Peyer's patch (tissue), 4 donors: ENCODE results near the gene CREB3L2. TPM values are rescaled to one million over a fixed set of nuclear protein-coding genes. Genes with fewer than 3 reads are reported as not detected.

Source experiments
- DNase-seq, 3 donors: peaks; one replicate each; pipeline ENCODE4 v3.0.0-alpha.2; 2017 to 2019
- H3K27ac ChIP-seq, 4 donors: fragments of 200-600 bp; sonication (generic); one replicate each; pipeline ENCODE4 v1.5.1; 2016 to 2019
- H3K27me3 ChIP-seq, 2 donors: fragments of 200-600 bp; sonication (generic); one replicate each; pipeline ENCODE4 v1.5.1; 2019
- H3K36me3 ChIP-seq, 3 donors: fragments of 200-600 bp; sonication (generic); one replicate each; pipeline ENCODE4 v1.5.1; 2016 to 2019
- H3K4me1 ChIP-seq, 4 donors: fragments of 200-600 bp; sonication (generic); one replicate each; pipeline ENCODE4 v1.5.1; 2016 to 2019
- H3K4me3 ChIP-seq, 4 donors: fragments of 200-600 bp; sonication (generic); 1 replicate in 3 of 4; 2 replicates in 1 of 4; pipeline ENCODE4 v1.5.1; 2016 to 2019; ENCODE audit warnings: mild to moderate bottlenecking in 1 of 4
- H3K9me3 ChIP-seq, 4 donors: fragments of 200-600 bp; sonication (generic); one replicate each; pipeline ENCODE4 v1.5.1; 2016 to 2019; ENCODE audit warnings: mild to moderate bottlenecking in 1 of 4
- CTCF ChIP-seq, 6 experiments: fragments of 450-650 bp in 4 of 6; fragments of 200-600 bp in 2 of 6; sonication (generic) in 1 of 6; IDR thresholded peaks; one replicate each; pipeline ENCODE4 v1.5.1; 2017 to 2019; ENCODE audit warnings: antibody characterized with exemption in 6 of 6, mild to moderate bottlenecking in 3 of 6, moderate library complexity in 1 of 6
- POLR2A ChIP-seq, 2 donors: fragments of 450-650 bp; IDR thresholded peaks; one replicate each; pipeline ENCODE4 v1.5.1; 2017; ENCODE audit warnings: antibody characterized with exemption in 2 of 2, mild to moderate bottlenecking in 2 of 2, moderate library complexity in 2 of 2
- total RNA-seq, 4 donors: library from RNA; depleted of rRNA; stranded (reverse); fragments of >200 nt; gene quantifications; one replicate each; pipeline ENCODE4 v1.1.0, GENCODE V29; 2016

The CREB3L2 gene
- total RNA-seq, 4 donors from 2014 or later: 20.6 to 42.7 (median 33.6) TPM

- no peaks in the 10 kb centered on the region for H3K9me3 ChIP-seq
- DNase-seq: peak in 1 of 3 donors; percentile 61
- peaks cover 0 to 10% (median under 1%) of the 10 kb centered on the region in 4 donors for H3K4me1 ChIP-seq
- H3K4me3 ChIP-seq: no peak overlapping the region
- no peaks in the 10 kb centered on the region for H3K27me3 ChIP-seq
- TF ChIP-seq CTCF (IDR thresholded peaks at IDR 0.05): no peak
- TF ChIP-seq POLR2A (IDR thresholded peaks at IDR 0.05): no peak
- peak overlapping the region in 3 of 4 donors; percentile 59 to 73 (median 62) for H3K27ac ChIP-seq
- no peaks in the 10 kb centered on the region for H3K36me3 ChIP-seq
Measured at GRCh38 chr7:137978464-137979237, 23.2 kb downstream of the CREB3L2 start.

GRCh38 chr7:137977173-137977572 is 24.7 kb downstream of the CREB3L2 start:
- Histone ChIP-seq H3K36me3 (no peaks in the 10 kb centered on the region), H3K27me3 (no peaks in the 10 kb centered on the region), H3K4me1 (peaks cover 0 to 8% (median 0%) of the 10 kb centered on the region in 4 donors), H3K9me3 (no peaks in the 10 kb centered on the region), H3K4me3 (no peak overlapping the region), H3K27ac (peak overlapping the region in 2 of 4 donors; percentile 62 to 73)
- no peak for DNase-seq
- TF ChIP-seq CTCF (IDR thresholded peaks at IDR 0.05) (no peak), POLR2A (IDR thresholded peaks at IDR 0.05) (no peak)

GRCh38 chr7:137976696-137977095 is 25.2 kb downstream of the CREB3L2 start:
- H3K4me1 ChIP-seq: peaks cover 0 to 5% (median 0%) of the 10 kb centered on the region in 4 donors
- TF ChIP-seq CTCF (IDR thresholded peaks at IDR 0.05) (no peak), POLR2A (IDR thresholded peaks at IDR 0.05) (no peak)
- peak overlapping the region in 2 of 4 donors; percentile 43 to 73 for H3K27ac ChIP-seq
- H3K36me3 ChIP-seq: no peaks in the 10 kb centered on the region
- no peak for DNase-seq
- H3K4me3 ChIP-seq: no peak overlapping the region
- no peaks in the 10 kb centered on the region for H3K27me3 ChIP-seq
- no peaks in the 10 kb centered on the region for H3K9me3 ChIP-seq

GRCh38 chr7:137976232-137976631 is 25.7 kb downstream of the CREB3L2 start:
- TF ChIP-seq CTCF (IDR thresholded peaks at IDR 0.05) (no peak), POLR2A (IDR thresholded peaks at IDR 0.05) (no peak)
- no peaks in the 10 kb centered on the region for H3K27me3 ChIP-seq
- no peak for DNase-seq
- H3K27ac ChIP-seq: peak overlapping the region in 3 of 4 donors; percentile 47 to 73 (median 48)
- H3K4me3 ChIP-seq: no peak overlapping the region
- no peaks in the 10 kb centered on the region for H3K9me3 ChIP-seq
- H3K4me1 ChIP-seq: peaks cover 0 to 5% (median 0%) of the 10 kb centered on the region in 4 donors
- no peaks in the 10 kb centered on the region for H3K36me3 ChIP-seq

GRCh38 chr7:137975768-137976167 is 26.1 kb downstream of the CREB3L2 start:
- no peaks in the 10 kb centered on the region for H3K9me3 ChIP-seq
- DNase-seq: no peak
- no peak overlapping the region for H3K4me3 ChIP-seq
- TF ChIP-seq CTCF (IDR thresholded peaks at IDR 0.05) (no peak), POLR2A (IDR thresholded peaks at IDR 0.05) (no peak)
- peak overlapping the region; percentile 19 to 73 (median 48) for H3K27ac ChIP-seq
- no peaks in the 10 kb centered on the region for H3K27me3 ChIP-seq
- no peaks in the 10 kb centered on the region for H3K36me3 ChIP-seq
- peaks cover 0 to 3% (median 0%) of the 10 kb centered on the region in 4 donors for H3K4me1 ChIP-seq
